GM18499 (cell line): ENCODE results near the gene PRPF38B.
"Not testable (repeated sequence)": the region's sequence is repeated elsewhere in the genome, so short reads cannot be mapped to it uniquely, and the experiment has no call there.

Experiments
- ATAC-seq: cut with Tn5 transposase; IDR thresholded peaks from one replicate; pipeline ENCODE4 v1.9.1; 2021; ENCODE audit warnings: moderate number of reproducible peaks; ENCODE audit not compliant: insufficient read depth, unreplicated experiment

Gene PRPF38B

GRCh38 chr1:108691942-108692723, at the start of gene PRPF38B:
TSS of gene PRPF38B (plus strand) at chr1:108692310. CDS start at chr1:108692592, 282 bp downstream.
- ATAC-seq: peak; percentile 80

GRCh38 chr1:108643492-108644335, 48.4 kb upstream of the PRPF38B start:
- ATAC-seq: no peak

GRCh38 chr1:108644984-108645383, 47.1 kb upstream of the PRPF38B start:
- ATAC-seq: no peak

GRCh38 chr1:108645564-108646184, 46.4 kb upstream of the PRPF38B start:
- no peak for ATAC-seq

- no peak for ATAC-seq
Observed at GRCh38 chr1:108646265-108646647, 45.9 kb upstream of the PRPF38B start.

GRCh38 chr1:108646648-108647269, 45.4 kb upstream of the PRPF38B start:
- ATAC-seq: no peak

- ATAC-seq: no peak
Observed at GRCh38 chr1:108653431-108654105, 38.5 kb upstream of the PRPF38B start.

GRCh38 chr1:108657356-108658080, 34.6 kb upstream of the PRPF38B start:
- no peak for ATAC-seq

- ATAC-seq: peak; percentile 74
Observed at GRCh38 chr1:108661030-108661609, 31.0 kb upstream of the PRPF38B start, which contains the start of gene HENMT1. TSS of gene HENMT1 (minus strand) at chr1:108661093. CDS start at chr1:108659884, 1,209 bp downstream.

- ATAC-seq: no peak
Observed at GRCh38 chr1:108663074-108663473, 29.0 kb upstream of the PRPF38B start.

- no peak for ATAC-seq
Observed at GRCh38 chr1:108664481-108664880, 27.6 kb upstream of the PRPF38B start.

GRCh38 chr1:108665067-108665466, 27.0 kb upstream of the PRPF38B start:
- no peak for ATAC-seq

- ATAC-seq: no peak
Observed at GRCh38 chr1:108665771-108666170, 26.3 kb upstream of the PRPF38B start.

- not testable (repeated sequence) for ATAC-seq
Observed at GRCh38 chr1:108667422-108667821, 24.7 kb upstream of the PRPF38B start.

- ATAC-seq: no peak
Observed at GRCh38 chr1:108668777-108669176, 23.3 kb upstream of the PRPF38B start.

- no peak for ATAC-seq
Observed at GRCh38 chr1:108669679-108670078, 22.4 kb upstream of the PRPF38B start.

GRCh38 chr1:108670131-108670773, 21.9 kb upstream of the PRPF38B start:
- no peak for ATAC-seq

- ATAC-seq: no peak
Observed at GRCh38 chr1:108671143-108671542, 21.0 kb upstream of the PRPF38B start.
